Esophagus squamous epithelium (tissue), 5 donors: ENCODE data around the gene KCNMA1. TPM values are rescaled to one million over a fixed set of nuclear protein-coding genes. Genes with fewer than 3 reads are reported as not detected.

ENCODE experiments used
- DNase-seq: peaks from one replicate; lab custom pipeline; 2025; lab: John Stamatoyannopoulos, UW
- H3K27ac ChIP-seq, 4 donors: fragments of 200-600 bp; sonication (generic); one replicate each; pipeline ENCODE4 v1.5.1; 2016 to 2019; ENCODE audit warnings: mild to moderate bottlenecking in 1 of 4
- H3K27me3 ChIP-seq, 4 donors: fragments of 200-600 bp; sonication (generic); 1 replicate in 3 of 4; 2 replicates in 1 of 4; pipeline versions ENCODE4 v1.5.1 to v1.6.0; 2017 to 2021; ENCODE audit warnings: antibody characterized with exemption in 1 of 4
- H3K36me3 ChIP-seq, 3 donors: fragments of 200-600 bp; sonication (generic); one replicate each; pipeline ENCODE4 v1.5.1; 2016 to 2019
- H3K4me1 ChIP-seq, 3 donors: fragments of 200-600 bp; sonication (generic); one replicate each; pipeline ENCODE4 v1.5.1; 2017 to 2019
- H3K4me3 ChIP-seq, 4 donors: fragments of 200-600 bp; sonication (generic); 1 replicate in 3 of 4; 2 replicates in 1 of 4; pipeline ENCODE4 v1.5.1; 2016 to 2019; ENCODE audit warnings: mild to moderate bottlenecking in 2 of 4, moderate library complexity in 1 of 4
- H3K9me3 ChIP-seq, 3 donors: fragments of 200-600 bp; sonication (generic); one replicate each; pipeline ENCODE4 v1.5.1; 2016 to 2019
- POLR2A ChIP-seq, 4 donors: fragments of 450-650 bp; IDR thresholded peaks; one replicate each; pipeline ENCODE4 v1.6.1; 2017; ENCODE audit warnings: antibody characterized with exemption in 4 of 4, mild to moderate bottlenecking in 4 of 4, moderate library complexity in 3 of 4
- WGBS, 2 donors: methylation state at CpG; one replicate each; pipeline ENCODE4 v1.1.5; 2018; 5-methylcytosine and 5-hydroxymethylcytosine counted together
- intact Hi-C: fragments of 100-400 bp; cut with DNase I; formaldehyde crosslinking; loops from one replicate; pipeline ENCODE4 v1.15.0; 2022
- total RNA-seq, 4 donors: library from RNA; depleted of rRNA; stranded (reverse); fragments of >200 nt; gene quantifications; one replicate each; pipeline ENCODE4 v1.1.0, GENCODE V29; 2016
- TF ChIP-seq, protein P1 (sequence below), 6 experiments: fragments of 450-650 bp in 4 of 6; fragments of 200-600 bp in 2 of 6; sonication (generic) in 2 of 6; IDR thresholded peaks; one replicate each; pipeline ENCODE4 v1.5.1; 2016 to 2019; ENCODE audit warnings: antibody characterized with exemption in 6 of 6, mild to moderate bottlenecking in 4 of 6, moderate library complexity in 4 of 6
- donor health status: DM: yes; HTN: yes; CAD: no.

Gene KCNMA1
- total RNA-seq, 4 donors from 2014 or later, result 7.5 to 74.2 (median 18.0) TPM

GRCh38 chr10:77505431-77506334 is 131.9 kb downstream of the KCNMA1 start:
- Histone ChIP-seq H3K9me3 (no peaks in the 10 kb centered on the region), H3K27me3 (no peaks in the 10 kb centered on the region), H3K4me3 (no peak overlapping the region), H3K4me1 (peaks cover 16 to 51% (median 22%) of the 10 kb centered on the region in 3 donors), H3K27ac (no peak overlapping the region), H3K36me3 (no peaks in the 10 kb centered on the region)
- no peak for TF ChIP-seq POLR2A (IDR thresholded peaks at IDR 0.05)
- TF ChIP-seq, protein P1, sequence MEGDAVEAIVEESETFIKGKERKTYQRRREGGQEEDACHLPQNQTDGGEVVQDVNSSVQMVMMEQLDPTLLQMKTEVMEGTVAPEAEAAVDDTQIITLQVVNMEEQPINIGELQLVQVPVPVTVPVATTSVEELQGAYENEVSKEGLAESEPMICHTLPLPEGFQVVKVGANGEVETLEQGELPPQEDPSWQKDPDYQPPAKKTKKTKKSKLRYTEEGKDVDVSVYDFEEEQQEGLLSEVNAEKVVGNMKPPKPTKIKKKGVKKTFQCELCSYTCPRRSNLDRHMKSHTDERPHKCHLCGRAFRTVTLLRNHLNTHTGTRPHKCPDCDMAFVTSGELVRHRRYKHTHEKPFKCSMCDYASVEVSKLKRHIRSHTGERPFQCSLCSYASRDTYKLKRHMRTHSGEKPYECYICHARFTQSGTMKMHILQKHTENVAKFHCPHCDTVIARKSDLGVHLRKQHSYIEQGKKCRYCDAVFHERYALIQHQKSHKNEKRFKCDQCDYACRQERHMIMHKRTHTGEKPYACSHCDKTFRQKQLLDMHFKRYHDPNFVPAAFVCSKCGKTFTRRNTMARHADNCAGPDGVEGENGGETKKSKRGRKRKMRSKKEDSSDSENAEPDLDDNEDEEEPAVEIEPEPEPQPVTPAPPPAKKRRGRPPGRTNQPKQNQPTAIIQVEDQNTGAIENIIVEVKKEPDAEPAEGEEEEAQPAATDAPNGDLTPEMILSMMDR (IDR thresholded peaks at IDR 0.05), result no peak
- no peak for DNase-seq
- 13 to 17% methylated on average over 2 of the region's 2 CpGs for WGBS, 2 donors
- intact Hi-C loops, result no loop called here

GRCh38 chr10:77504873-77505257 is 132.7 kb downstream of the KCNMA1 start:
- intact Hi-C loops, result no loop called here
- no peak overlapping the region for H3K4me3 ChIP-seq
- H3K27ac ChIP-seq, result peak overlapping the region in 1 of 4 donors; percentile 7
- 30 to 34% methylated on average over 3 of the region's 4 CpGs for WGBS, 2 donors
- no peaks in the 10 kb centered on the region for H3K36me3 ChIP-seq
- no peak for TF ChIP-seq POLR2A (IDR thresholded peaks at IDR 0.05)
- TF ChIP-seq, protein P1 (IDR thresholded peaks at IDR 0.05), result peak in 1 of 6 experiments; percentile 30
- peaks cover 16 to 50% (median 22%) of the 10 kb centered on the region in 3 donors for H3K4me1 ChIP-seq
- no peaks in the 10 kb centered on the region for H3K27me3 ChIP-seq
- no peak for DNase-seq
- H3K9me3 ChIP-seq, result no peaks in the 10 kb centered on the region

DNA sequence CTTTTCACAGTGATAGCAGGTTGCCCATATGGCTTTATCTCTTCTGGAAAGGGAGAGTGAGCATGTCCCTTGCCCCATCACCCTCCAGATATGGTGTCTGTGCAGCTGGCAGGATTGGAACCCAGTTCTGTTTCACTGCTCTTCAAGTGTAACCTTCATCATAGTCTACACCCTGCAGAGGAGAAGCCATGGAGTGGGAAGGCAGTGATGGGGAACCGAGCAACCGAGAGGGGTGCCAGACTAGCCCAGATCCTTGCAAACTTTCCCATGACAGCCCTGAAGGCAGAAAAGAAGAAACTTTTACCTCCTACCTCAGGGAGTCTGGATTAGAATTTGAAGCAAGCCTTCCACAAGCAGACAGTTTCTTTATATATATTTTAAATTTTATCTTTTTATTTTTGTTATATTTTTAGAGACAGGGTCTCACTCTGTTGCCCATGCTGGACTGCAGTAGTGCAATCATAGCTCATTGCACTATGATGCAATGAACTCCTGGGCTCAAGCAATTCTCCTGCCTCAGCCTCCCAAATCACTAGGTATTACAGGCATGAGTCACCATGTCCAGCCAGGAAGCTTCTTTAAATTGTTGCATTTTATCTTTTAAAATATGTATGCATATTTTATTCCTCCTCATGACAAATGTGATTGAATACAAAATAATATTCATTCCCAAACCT is 133.3 kb downstream of the KCNMA1 start:
- DNase-seq, result no peak
- Histone ChIP-seq H3K27ac (peak overlapping the region in 1 of 4 donors; percentile 7), H3K9me3 (no peaks in the 10 kb centered on the region), H3K4me1 (peaks cover 16 to 50% (median 22%) of the 10 kb centered on the region in 3 donors), H3K27me3 (no peaks in the 10 kb centered on the region), H3K4me3 (no peak overlapping the region), H3K36me3 (no peaks in the 10 kb centered on the region)
- WGBS, 2 donors, result 40 to 65% methylated on average over 2 of the region's 2 CpGs
- TF ChIP-seq, protein P1 (IDR thresholded peaks at IDR 0.05), result no peak
- no peak for TF ChIP-seq POLR2A (IDR thresholded peaks at IDR 0.05)
- intact Hi-C loops, result no loop called here

DNA sequence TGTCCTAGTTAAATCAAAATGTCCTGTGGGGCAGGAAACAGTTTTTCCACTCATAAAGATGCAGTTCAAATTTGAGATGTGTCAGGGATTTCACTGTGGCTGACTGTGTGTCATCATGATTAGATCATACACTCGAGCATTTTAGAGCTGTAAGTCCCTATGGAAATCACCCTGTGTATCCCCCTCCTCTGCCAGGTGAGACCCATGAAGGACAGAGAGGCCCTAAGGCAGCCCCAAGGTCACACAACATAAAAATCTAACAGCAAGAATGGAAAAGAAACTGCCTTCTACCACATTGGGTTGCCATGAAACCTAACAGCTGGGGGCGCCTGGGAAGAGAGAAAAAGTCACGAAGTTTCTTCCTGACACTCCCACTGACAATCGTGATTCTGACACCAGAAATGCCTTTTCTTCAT is 135.8 kb downstream of the KCNMA1 start:
- no peak for TF ChIP-seq POLR2A (IDR thresholded peaks at IDR 0.05)
- TF ChIP-seq, protein P1 (IDR thresholded peaks at IDR 0.05), result no peak
- intact Hi-C loops, result no loop called here
- WGBS, 2 donors, result 54 to 62% methylated on average over 4 of the region's 4 CpGs
- no peaks in the 10 kb centered on the region for H3K27me3 ChIP-seq
- H3K27ac ChIP-seq, result no peak overlapping the region
- H3K36me3 ChIP-seq, result no peaks in the 10 kb centered on the region
- no peak overlapping the region for H3K4me3 ChIP-seq
- no peak for DNase-seq
- peaks cover 16 to 63% (median 36%) of the 10 kb centered on the region in 3 donors for H3K4me1 ChIP-seq
- no peaks in the 10 kb centered on the region for H3K9me3 ChIP-seq
